HG03442 (cell line): ENCODE measurements around the gene HMX1.

Experiments used
- ATAC-seq: cut with Tn5 transposase; IDR thresholded peaks from one replicate; pipeline ENCODE4 v1.9.1; 2021; ENCODE audit warnings: mild to moderate bottlenecking, moderate library complexity; ENCODE audit not compliant: unreplicated experiment

HMX1 gene

GRCh38 chr4:8871417-8872401 is at the start of gene HMX1:
Gene HMX1, minus strand, starts transcription at chr4:8871839. Its CDS starts 225 bp downstream, at chr4:8871614.
- no peak for ATAC-seq

- ATAC-seq = no peak
These were observed 49.3 kb upstream of the HMX1 start for GRCh38 chr4:8920969-8921368.

DNA sequence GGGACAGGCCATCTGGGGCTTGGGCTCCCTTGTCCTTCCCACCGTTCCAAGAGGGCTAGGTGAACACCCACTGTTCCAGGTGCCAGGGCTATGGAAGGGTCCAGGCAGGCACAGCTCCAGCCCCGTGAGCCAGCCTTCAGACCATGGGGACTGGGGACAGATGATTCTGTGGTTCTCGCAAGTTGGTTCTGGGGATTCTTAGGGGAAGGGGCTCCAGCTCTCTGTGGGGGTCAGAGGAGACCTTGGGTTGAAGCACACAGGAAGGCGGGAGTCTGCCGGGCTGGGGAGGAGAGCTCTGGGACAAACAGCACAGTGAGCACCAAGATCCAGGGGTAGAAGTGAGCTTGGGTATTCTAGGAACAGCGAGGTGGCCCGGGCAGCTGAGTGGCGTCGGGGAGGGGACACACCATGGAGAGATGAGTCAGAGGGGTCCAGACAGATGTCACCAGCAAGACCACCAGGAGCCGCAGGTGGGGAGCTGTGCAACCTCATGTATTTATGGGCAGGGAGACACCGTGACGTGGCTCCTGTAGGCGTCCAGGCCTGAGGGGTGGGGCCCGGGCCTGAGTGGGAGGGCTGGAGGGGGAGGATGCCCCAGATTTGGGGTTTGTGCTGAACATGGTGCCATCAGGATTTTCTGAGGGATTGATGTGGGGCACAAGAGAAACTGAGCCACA is 48.8 kb upstream of the HMX1 start:
- ATAC-seq = no peak

DNA sequence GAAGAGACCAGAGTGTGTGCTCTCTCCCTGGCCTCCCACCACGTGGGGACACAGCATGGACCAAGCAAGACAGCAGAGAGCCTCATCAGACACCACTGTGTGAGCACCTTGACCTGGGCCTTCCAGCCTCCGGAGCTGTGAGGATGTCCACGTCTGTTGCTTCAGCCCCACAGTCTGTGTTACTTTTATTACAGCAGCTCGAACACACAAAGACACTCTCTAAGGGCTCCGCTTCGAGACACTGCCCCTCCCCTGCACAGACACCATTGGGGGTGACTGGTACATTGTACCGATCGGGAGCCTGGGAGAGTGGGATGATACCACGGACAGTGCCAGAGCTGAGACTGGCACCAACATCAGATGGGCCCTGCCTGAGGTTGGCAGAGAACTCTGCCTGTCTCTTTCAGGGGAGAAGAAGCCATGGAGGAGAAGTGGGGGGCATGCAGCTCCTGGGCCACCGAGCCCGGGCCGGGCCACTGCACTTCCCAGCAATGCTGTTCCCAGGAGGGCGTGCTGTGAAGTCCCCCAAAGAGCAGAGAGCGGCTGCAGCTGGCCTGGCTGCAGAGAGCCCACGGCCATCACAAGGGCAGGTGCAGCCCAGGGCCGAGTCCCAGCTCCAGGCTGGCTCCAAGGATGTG is 48.1 kb upstream of the HMX1 start:
- ATAC-seq = no peak

GRCh38 chr4:8917868-8918783 is 46.5 kb upstream of the HMX1 start:
- ATAC-seq = peak; percentile 89

GRCh38 chr4:8917321-8917811 is 45.7 kb upstream of the HMX1 start:
- no peak for ATAC-seq

GRCh38 chr4:8916906-8917305 is 45.3 kb upstream of the HMX1 start:
- ATAC-seq = no peak

GRCh38 chr4:8916351-8916885 is 44.8 kb upstream of the HMX1 start:
- ATAC-seq = no peak

- ATAC-seq = no peak
These were observed 43.9 kb upstream of the HMX1 start for GRCh38 chr4:8915201-8916200.

DNA sequence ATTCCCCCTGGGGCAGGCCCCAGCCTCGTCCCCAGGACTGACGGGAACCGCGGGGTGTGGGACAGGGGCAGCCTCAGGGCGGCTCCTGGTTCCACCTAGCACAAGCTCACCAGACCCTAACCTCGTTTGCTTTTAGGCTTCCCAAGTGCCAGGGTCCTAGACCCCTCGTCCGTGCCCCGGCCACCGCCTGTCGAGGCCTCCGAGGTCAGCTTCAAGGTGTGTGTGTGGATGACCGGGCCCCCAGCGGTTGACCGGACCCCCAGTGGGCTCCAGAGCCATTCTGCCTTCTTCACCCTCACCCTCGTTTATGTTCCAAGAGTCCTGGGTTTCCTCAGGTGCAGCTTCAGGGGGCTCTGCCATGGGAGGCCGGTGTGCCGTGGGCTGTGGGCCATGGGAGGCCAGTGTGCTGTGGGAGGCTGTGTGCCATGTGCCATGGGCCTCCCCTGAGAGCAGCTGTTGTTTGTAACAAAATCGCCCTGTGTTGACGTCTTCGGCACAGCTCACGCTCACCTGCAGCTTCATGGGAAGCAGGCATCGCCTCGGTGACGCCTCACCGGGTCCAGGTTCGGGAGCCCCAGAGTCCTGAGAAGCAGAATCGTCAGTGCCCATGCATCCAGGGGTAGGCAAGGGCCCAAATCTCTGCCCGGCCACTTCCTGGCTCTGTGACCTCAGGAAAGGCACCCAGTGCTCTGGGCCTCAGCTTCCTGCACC is 43.0 kb upstream of the HMX1 start:
- no peak for ATAC-seq

GRCh38 chr4:8913858-8914460 is 42.3 kb upstream of the HMX1 start:
- ATAC-seq = no peak

DNA sequence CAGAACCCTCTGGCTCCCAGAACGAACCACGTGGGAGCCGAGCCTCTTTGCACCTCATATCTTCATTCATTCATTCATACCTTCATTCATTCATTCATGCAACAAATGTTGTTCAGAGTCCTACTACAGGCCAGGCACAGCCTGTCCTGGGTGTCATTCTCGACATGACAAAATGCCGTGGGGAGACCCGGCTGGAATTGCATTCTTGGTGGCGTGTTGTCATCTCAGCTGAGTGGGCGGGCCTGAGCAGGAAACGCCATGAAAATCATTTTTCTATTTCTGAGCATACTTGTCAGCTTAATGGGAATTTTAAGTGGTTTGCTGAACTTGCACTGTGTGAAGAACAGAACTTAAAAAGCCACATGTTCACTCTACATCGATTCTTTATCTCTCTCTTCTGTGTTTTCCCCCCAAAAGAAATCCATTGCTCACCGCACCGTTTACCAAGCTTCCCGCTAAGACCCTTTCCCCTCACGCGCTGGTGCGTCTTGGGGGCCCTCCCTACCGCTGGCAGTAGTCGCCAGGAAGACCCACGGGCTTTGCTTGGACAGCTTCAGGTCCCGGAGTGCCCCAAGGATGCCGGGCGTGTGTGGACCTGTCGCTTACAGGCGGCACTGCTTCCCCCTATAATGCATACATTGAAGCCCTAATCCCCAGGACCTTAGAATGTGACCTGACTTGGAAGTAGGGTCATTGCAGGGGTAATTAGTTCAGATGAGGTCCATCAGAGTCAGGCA is 41.6 kb upstream of the HMX1 start:
- ATAC-seq = no peak

- ATAC-seq = no peak
These were observed 40.9 kb upstream of the HMX1 start for GRCh38 chr4:8912506-8912905.

- ATAC-seq = no peak
These were observed 40.4 kb upstream of the HMX1 start for GRCh38 chr4:8912089-8912455.

- ATAC-seq = no peak
These were observed 39.9 kb upstream of the HMX1 start for GRCh38 chr4:8911316-8912088.

GRCh38 chr4:8910822-8911315 is 39.2 kb upstream of the HMX1 start:
- no peak for ATAC-seq
